ENCODE data around the gene IGF2BP3. TPM values are rescaled to one million over a fixed set of nuclear protein-coding genes. Genes with fewer than 3 reads are reported as not detected.
A peak's percentile ranks its signal among the peaks of the same experiment; 100 is the strongest.
"Not testable (repeated sequence)": the region's sequence is repeated elsewhere in the genome, so short reads cannot be mapped to it uniquely, and the experiment has no call there.

IGF2BP3 gene
- 1 to 10 TPM in 3 of 5 experiments, under 1 TPM in 2; 0.13 to 1.8 (median 1.2) TPM for total RNA-seq
- under 1 TPM in 1 of 2 donors, not detected in 1; 0.35 TPM for polyA plus RNA-seq
- 0.94 reads per million for total RNA-seq

DNA sequence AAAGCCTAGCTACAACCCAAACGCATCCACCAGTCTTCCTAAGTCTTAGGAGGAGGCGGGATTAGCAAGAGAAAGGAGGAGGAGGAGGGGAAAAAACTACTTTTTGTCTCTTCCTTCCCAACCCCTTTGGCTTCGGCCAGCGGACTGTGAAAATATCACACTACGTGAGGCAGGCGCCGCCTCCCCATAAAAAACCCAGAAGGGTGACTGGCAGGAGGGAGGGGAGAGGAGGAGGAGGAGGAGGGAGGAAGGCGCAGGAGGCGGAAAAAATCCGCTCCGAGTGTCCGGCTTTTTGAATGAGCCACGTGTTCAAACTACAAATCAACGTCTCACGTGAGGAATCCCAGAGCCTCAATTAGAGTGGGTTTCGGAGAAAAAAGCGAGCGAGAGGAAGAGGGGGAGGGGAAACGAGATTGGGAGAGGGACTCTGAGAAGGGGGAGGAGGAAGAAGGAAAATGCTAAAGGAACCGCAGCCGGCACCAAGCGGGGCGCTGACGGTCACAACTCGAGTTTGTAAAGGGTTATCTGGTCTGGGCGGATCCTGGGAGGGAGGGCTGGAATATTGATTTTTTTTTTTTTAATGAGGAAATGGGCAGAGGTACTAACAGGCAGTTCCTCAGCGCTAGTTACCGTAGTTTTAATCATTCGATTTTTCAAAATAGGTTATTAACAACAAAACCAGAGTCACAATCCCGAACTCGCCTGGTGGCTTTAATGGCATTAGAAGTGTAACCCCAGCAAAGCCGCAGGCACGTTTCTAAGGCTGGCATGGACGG, at the start of gene IGF2BP3:
Gene IGF2BP3, minus strand, starts transcription at position 162 of the 776 bp plus-strand sequence. CDS start 381 bp downstream, outside the sequence.
- ChIA-PET CTCF (no interaction called here), POLR2A (no interaction called here)
- Mint-ChIP-seq H3K36me3 (peaks cover 0 to 8% (median 4%) of the 10 kb centered on the region in 5 donors), H3K9me3 (peaks cover 0 to 29% (median 11%) of the 10 kb centered on the region in 11 donors), H3K27me3 (peaks cover 64 to 77% (median 69%) of the 10 kb centered on the region in 5 donors), H3K4me3 (peak within 1 kb of the TSS; percentile 72 to 91 (median 82)), H3K27ac (peak within 1 kb of the TSS in 8 of 9 donors; percentile 24 to 84 (median 74)), H3K4me1 (peaks cover 23 to 49% (median 43%) of the 10 kb centered on the region in 7 donors)
- H3K27me3 ChIP-seq (ENCODE audit: control insufficient read depth in 2 of 2, insufficient read depth in 2 of 2, low read length in 2 of 2), result peaks cover 58 to 68% of the 10 kb centered on the region in 2 donors
- no peaks in the 10 kb centered on the region for H3K9me3 ChIP-seq (ENCODE audit: control insufficient read depth in 2 of 3, low read length in 3 of 3)
- peak within 1 kb of the TSS; percentile 20 for H3K4me3 ChIP-seq (ENCODE audit: low read length)
- ATAC-seq (no peak), DNase-seq (peak in 4 of 9 donors; percentile 18 to 46 (median 32))
- no peak within 1 kb of the TSS for H3K27ac ChIP-seq (ENCODE audit: low read depth, low read length)
- peaks cover 26 to 42% of the 10 kb centered on the region in 2 donors for H3K4me1 ChIP-seq (ENCODE audit: control insufficient read depth in 2 of 2, insufficient read depth in 2 of 2, low read length in 2 of 2)
- no peaks in the 10 kb centered on the region for H3K36me3 ChIP-seq (ENCODE audit: control insufficient read depth in 2 of 3, insufficient read depth in 3 of 3, low read length in 3 of 3)
- intact Hi-C loops (cut with micrococcal nuclease), result loop anchor here (2.0 to 10.0 kb wide), 8 partner anchors 114 to 1657 kb away; partner anchors contain the start of genes HYCC1 (in 2 of the 2), CCDC126 (in 1 of the 2), CYCS (in 1 of the 2) and FAM221A (in 1 of the 2)

DNA sequence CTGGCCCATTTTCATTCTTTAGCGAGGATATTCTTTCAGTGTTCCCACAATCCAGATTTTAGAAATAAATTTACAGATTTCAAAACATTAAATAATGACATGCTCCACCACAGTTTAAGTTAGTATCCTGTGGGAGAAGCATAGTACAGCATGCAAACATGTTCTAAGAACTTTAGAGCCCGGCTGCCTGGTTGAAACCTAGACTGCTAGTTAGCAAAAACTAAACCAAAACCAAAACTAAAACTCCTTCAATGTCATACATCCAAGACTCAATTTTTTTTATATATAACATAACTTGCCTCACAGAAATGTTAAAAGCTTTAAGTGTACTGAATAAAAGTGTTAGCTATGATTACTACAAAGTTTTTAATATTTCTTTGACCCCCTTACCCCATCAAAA, 44.5 kb upstream of the IGF2BP3 start:
- Mint-ChIP-seq H3K27me3 (no peaks in the 10 kb centered on the region), H3K9me3 (peaks cover 0 to 6% (median 0%) of the 10 kb centered on the region in 11 donors), H3K4me1 (peaks cover 0 to 23% (median 8%) of the 10 kb centered on the region in 7 donors), H3K4me3 (no peak overlapping the region), H3K27ac (peak overlapping the region in 3 of 9 donors; percentile 59 to 81 (median 65)), H3K36me3 (peaks cover 6 to 58% (median 44%) of the 10 kb centered on the region in 5 donors)
- Histone ChIP-seq H3K9me3 (ENCODE audit: control insufficient read depth in 2 of 3, low read length in 3 of 3) (no peaks in the 10 kb centered on the region), H3K4me1 (ENCODE audit: control insufficient read depth in 2 of 2, insufficient read depth in 2 of 2, low read length in 2 of 2) (no peaks in the 10 kb centered on the region), H3K4me3 (ENCODE audit: low read length) (no peak overlapping the region), H3K27ac (ENCODE audit: low read depth, low read length) (no peak overlapping the region), H3K36me3 (ENCODE audit: control insufficient read depth in 2 of 3, insufficient read depth in 3 of 3, low read length in 3 of 3) (peaks cover 18 to 94% (median 32%) of the 10 kb centered on the region in 3 experiments), H3K27me3 (ENCODE audit: control insufficient read depth in 2 of 2, insufficient read depth in 2 of 2, low read length in 2 of 2) (no peaks in the 10 kb centered on the region)
- ChIA-PET CTCF (no interaction called here), POLR2A (no interaction called here)
- ATAC-seq, result no peak
- intact Hi-C loops (cut with micrococcal nuclease), result loop anchor here in 1 of 2 donors (2.0 kb wide), 1 partner anchor 14 kb away; no protein-coding TSS in a partner anchor
- DNase-seq, result no peak

DNA sequence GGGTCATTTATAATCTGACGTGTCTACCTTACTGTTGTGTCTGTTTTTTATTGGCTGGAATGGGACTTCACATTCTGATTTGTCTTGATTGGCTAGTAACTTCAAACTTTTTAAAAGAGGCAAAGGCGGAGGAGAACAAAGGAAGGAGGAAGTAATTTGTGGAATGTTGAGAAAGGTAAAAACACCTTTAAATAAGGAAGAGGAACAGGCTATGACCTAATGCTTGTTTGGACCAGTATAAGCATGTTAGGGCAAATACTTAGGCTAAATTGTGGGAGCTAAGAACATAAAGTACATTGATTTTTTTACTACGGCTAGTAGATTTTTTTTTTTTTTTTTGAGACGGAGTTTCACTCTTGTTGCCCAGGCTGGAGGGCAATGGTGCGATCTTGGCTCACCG, 43.5 kb upstream of the IGF2BP3 start:
- H3K4me1 ChIP-seq (ENCODE audit: control insufficient read depth in 2 of 2, insufficient read depth in 2 of 2, low read length in 2 of 2); ATAC-seq; H3K27ac ChIP-seq (ENCODE audit: low read depth, low read length); H3K4me3 ChIP-seq (ENCODE audit: low read length); H3K4me3 Mint-ChIP-seq; H3K9me3 ChIP-seq (ENCODE audit: control insufficient read depth in 2 of 3, low read length in 3 of 3); H3K27me3 ChIP-seq (ENCODE audit: control insufficient read depth in 2 of 2, insufficient read depth in 2 of 2, low read length in 2 of 2); H3K9me3 Mint-ChIP-seq; H3K27me3 Mint-ChIP-seq; DNase-seq; POLR2A ChIA-PET: not testable (repeated sequence)
- peak overlapping the region in 2 of 9 donors; percentile 1 to 9 for H3K27ac Mint-ChIP-seq
- intact Hi-C loops (cut with micrococcal nuclease), result loop anchor here in 1 of 2 donors (2.0 kb wide), 1 partner anchor 15 kb away; no protein-coding TSS in a partner anchor
- H3K36me3 Mint-ChIP-seq, result peaks cover 6 to 55% (median 40%) of the 10 kb centered on the region in 5 donors
- H3K4me1 Mint-ChIP-seq, result peaks cover 0 to 20% (median 11%) of the 10 kb centered on the region in 7 donors
- peaks cover 18 to 94% (median 36%) of the 10 kb centered on the region in 3 experiments for H3K36me3 ChIP-seq (ENCODE audit: control insufficient read depth in 2 of 3, insufficient read depth in 3 of 3, low read length in 3 of 3)
- CTCF ChIA-PET, result interaction anchor here (0.7 kb wide), 1 partner anchor 241 kb away, joined by 5 read pairs; no protein-coding TSS in a partner anchor

DNA sequence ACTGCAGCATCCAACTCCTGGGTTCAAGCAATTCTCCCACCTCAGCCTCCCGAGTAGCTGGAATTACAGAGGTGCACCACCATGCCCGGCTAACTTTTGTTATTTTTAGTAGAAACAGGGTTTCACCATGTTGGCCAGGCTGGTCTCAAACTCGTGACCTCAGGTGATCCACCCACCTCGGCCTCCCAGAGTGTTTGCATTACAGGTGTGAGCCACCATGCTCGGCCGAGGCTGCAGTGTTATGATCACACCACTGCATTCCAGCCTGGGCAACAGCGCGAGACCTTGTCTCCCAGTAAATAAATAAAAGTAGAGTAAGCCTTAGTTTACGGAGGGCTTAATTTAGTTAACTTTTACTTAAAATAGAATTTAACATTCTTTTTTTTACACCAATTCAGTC, 23.7 kb upstream of the IGF2BP3 start:
- Mint-ChIP-seq H3K27ac (no peak overlapping the region), H3K4me1 (peaks cover 3 to 13% (median 10%) of the 10 kb centered on the region in 7 donors), H3K36me3 (peaks cover 0 to 4% (median 0%) of the 10 kb centered on the region in 5 donors), H3K27me3 (no peaks in the 10 kb centered on the region), H3K9me3 (no peaks in the 10 kb centered on the region), H3K4me3 (no peak overlapping the region)
- Histone ChIP-seq H3K9me3 (ENCODE audit: control insufficient read depth in 2 of 3, low read length in 3 of 3) (no peaks in the 10 kb centered on the region), H3K4me3 (ENCODE audit: low read length) (no peak overlapping the region), H3K4me1 (ENCODE audit: control insufficient read depth in 2 of 2, insufficient read depth in 2 of 2, low read length in 2 of 2) (peaks cover 4 to 6% of the 10 kb centered on the region in 2 donors), H3K27ac (ENCODE audit: low read depth, low read length) (no peak overlapping the region), H3K36me3 (ENCODE audit: control insufficient read depth in 2 of 3, insufficient read depth in 3 of 3, low read length in 3 of 3) (peaks cover 0 to 3% (median 0%) of the 10 kb centered on the region in 3 experiments), H3K27me3 (ENCODE audit: control insufficient read depth in 2 of 2, insufficient read depth in 2 of 2, low read length in 2 of 2) (no peaks in the 10 kb centered on the region)
- DNase-seq (no peak), ATAC-seq (no peak)
- CTCF ChIA-PET, result no interaction called here
- intact Hi-C loops (cut with micrococcal nuclease), result no loop called here
- POLR2A ChIA-PET, result no interaction called here

DNA sequence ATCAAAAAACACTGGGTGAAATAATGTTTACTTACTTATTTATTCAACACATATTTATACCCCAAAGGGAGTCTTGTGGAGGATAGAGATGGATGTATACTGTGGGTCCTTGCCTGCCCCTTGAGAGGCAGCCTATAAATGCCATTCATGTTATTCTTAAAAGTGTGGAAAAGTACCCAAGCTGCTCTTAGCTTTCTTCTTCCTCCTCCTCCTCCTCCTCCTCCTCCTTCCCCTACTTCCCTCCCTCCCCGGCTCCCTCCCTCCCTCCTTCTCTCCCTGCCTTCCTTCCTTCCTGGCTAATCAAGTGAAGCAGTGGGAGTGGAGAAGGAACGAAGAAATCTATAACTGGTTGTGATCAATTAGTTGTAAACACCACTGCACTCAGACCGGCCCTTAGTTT, 21.2 kb upstream of the IGF2BP3 start:
- peaks cover 0 to 3% (median 0%) of the 10 kb centered on the region in 3 experiments for H3K36me3 ChIP-seq (ENCODE audit: control insufficient read depth in 2 of 3, insufficient read depth in 3 of 3, low read length in 3 of 3)
- H3K36me3 Mint-ChIP-seq, result peaks cover 0 to 3% (median 0%) of the 10 kb centered on the region in 5 donors
- intact Hi-C loops (cut with micrococcal nuclease), result loop anchor here in 1 of 2 donors (2.0 kb wide), 1 partner anchor 39 kb away; the partner anchor contains the start of gene TRA2A
- H3K4me3 ChIP-seq (ENCODE audit: low read length), result no peak overlapping the region
- no peaks in the 10 kb centered on the region for H3K27me3 ChIP-seq (ENCODE audit: control insufficient read depth in 2 of 2, insufficient read depth in 2 of 2, low read length in 2 of 2)
- peak overlapping the region; percentile 28 to 90 (median 84) for H3K4me3 Mint-ChIP-seq
- H3K4me1 Mint-ChIP-seq, result peaks cover 3 to 13% (median 10%) of the 10 kb centered on the region in 7 donors
- no peak overlapping the region for H3K27ac ChIP-seq (ENCODE audit: low read depth, low read length)
- H3K27me3 Mint-ChIP-seq, result no peaks in the 10 kb centered on the region
- peaks cover 4 to 6% of the 10 kb centered on the region in 2 donors for H3K4me1 ChIP-seq (ENCODE audit: control insufficient read depth in 2 of 2, insufficient read depth in 2 of 2, low read length in 2 of 2)
- POLR2A ChIA-PET, result interaction anchor here (1.7 kb wide), 1 partner anchor 12 kb away, joined by 5 read pairs; no protein-coding TSS in a partner anchor
- CTCF ChIA-PET, result no interaction called here
- no peaks in the 10 kb centered on the region for H3K9me3 Mint-ChIP-seq
- H3K27ac Mint-ChIP-seq, result peak overlapping the region in 2 of 9 donors; percentile 75 to 82
- H3K9me3 ChIP-seq (ENCODE audit: control insufficient read depth in 2 of 3, low read length in 3 of 3), result no peaks in the 10 kb centered on the region
- ATAC-seq (no peak), DNase-seq (no peak)

DNA sequence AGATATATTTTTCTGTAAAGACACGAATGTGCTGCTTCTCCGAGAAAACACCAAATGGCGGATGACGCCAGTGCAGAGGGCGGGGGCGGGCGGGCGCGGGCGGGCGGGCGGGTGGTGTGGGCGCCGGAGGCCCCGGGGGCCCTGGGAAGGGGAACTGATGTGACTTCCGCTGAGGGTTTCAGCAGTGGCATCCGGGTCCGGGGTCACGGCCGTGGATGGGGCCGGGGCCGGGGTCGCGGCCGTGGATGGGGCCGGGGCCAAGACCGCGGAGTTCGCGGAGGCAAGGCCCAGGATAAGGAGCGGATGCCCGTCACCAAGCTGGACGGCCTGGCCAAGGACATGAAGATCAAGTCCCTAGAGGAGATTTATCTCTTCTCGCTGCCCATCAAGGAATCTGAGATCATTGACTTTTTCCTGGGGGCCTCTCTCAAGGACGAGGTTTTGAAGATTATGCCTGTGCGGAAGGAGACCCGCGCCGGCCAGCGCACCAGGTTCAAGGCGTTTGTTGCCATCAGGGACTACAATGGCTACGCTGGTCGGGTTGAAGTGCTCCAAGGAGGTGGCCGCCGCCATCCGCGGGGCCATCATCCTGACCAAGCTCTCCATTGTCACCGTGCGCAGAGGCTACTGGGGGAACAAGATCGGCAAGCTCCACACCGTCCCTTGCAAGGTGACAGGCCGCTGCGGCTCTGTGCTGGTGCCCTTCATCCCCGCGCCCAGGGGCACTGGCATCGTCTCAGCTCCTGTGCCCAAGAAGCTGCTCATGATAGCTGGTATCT, 20.3 kb upstream of the IGF2BP3 start:
- ChIA-PET CTCF (no interaction called here), POLR2A (interaction anchor here (0.5 to 1.7 kb wide), 5 partner anchors 11 to 191 kb away, joined by 3 to 5 read pairs (median 5); no protein-coding TSS in a partner anchor)
- DNase-seq (peak; percentile 39 to 73 (median 62)), ATAC-seq (peak; percentile 97)
- peak overlapping the region; percentile 63 for H3K27ac ChIP-seq (ENCODE audit: low read depth, low read length)
- H3K36me3 Mint-ChIP-seq, result peaks cover 0 to 3% (median 0%) of the 10 kb centered on the region in 5 donors
- peak overlapping the region; percentile 74 to 92 (median 84) for H3K27ac Mint-ChIP-seq
- H3K4me3 ChIP-seq (ENCODE audit: low read length), result peak overlapping the region; percentile 69
- H3K27me3 ChIP-seq (ENCODE audit: control insufficient read depth in 2 of 2, insufficient read depth in 2 of 2, low read length in 2 of 2), result no peaks in the 10 kb centered on the region
- no peaks in the 10 kb centered on the region for H3K9me3 Mint-ChIP-seq
- H3K4me3 Mint-ChIP-seq, result peak overlapping the region; percentile 81 to 90 (median 85)
- H3K27me3 Mint-ChIP-seq, result no peaks in the 10 kb centered on the region
- peaks cover 4 to 6% of the 10 kb centered on the region in 2 donors for H3K4me1 ChIP-seq (ENCODE audit: control insufficient read depth in 2 of 2, insufficient read depth in 2 of 2, low read length in 2 of 2)
- peaks cover 3 to 13% (median 10%) of the 10 kb centered on the region in 7 donors for H3K4me1 Mint-ChIP-seq
- intact Hi-C loops (cut with micrococcal nuclease), result loop anchor here (1.0 to 2.0 kb wide), 3 partner anchors 40 to 191 kb away; partner anchors contain the start of genes MALSU1 (in 1 of the 2) and TRA2A (in 1 of the 2)
- no peaks in the 10 kb centered on the region for H3K9me3 ChIP-seq (ENCODE audit: control insufficient read depth in 2 of 3, low read length in 3 of 3)
- peaks cover 0 to 3% (median 0%) of the 10 kb centered on the region in 3 experiments for H3K36me3 ChIP-seq (ENCODE audit: control insufficient read depth in 2 of 3, insufficient read depth in 3 of 3, low read length in 3 of 3)
